Suppressor macrophage treated with lipopolysaccharide for 1 hour (primary cell): Measurements from ENCODE around the gene CEP192.
A peak's percentile ranks its signal among the peaks of the same experiment; 100 is the strongest.
"Not testable (repeated sequence)": the region's sequence is repeated elsewhere in the genome, so short reads cannot be mapped to it uniquely, and the experiment has no call there.

Source experiments
- DNase-seq, 3 donors: peaks; one replicate each; pipeline ENCODE4 v3.0.0-alpha.2; 2020 to 2022

The CEP192 gene

DNA sequence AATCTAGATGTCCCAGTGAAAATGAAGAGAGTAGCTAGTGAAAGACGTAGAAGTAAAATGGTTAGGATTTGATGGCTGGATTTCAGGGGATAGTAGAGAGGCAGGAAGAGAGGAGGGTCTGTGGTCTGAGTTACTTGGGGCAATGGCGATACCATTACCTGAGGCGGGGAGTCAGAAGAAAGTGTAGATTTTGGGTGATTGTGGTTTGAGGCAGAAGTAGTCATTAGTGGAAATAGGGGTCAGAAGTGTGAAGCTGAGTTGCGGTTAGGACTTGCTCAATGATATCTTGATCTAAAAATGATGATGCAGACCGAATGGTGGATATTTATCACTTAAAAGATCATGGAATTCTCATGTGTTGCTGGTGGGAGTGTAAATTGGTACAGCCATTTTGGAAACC is 41.0 kb downstream of the CEP192 start:
- DNase-seq: no peak

DNA sequence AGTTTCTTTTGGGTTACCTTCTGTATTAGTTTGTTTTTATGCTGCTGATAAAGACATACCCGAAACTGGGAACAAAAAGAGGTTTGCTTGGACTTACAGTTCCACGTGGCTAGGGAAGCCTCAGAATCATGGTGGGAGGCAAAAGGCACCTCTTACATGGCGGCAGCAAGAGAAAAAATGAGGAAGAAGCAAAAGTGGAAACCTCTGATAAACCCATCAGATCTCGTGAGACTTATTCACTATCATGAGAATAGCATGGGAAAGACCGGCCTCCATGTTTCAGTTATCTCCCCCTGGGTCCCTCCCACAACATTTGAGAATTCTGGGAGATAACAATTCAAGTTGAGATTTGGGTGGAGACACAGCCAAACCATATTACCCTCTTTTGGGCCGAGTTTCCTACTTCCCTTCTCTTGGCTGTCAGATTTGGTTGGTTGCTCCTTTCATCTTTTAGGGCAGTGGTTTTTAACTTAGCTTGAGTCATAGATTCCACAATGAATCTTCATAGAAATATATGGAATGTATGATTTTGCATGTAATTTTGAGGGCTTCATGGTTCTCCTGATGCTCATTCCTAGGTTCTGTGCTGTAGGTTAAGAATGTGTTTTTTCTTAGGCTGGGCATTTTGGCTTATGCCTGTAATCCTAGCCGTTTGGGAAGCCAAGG is 44.2 kb downstream of the CEP192 start:
- no peak for DNase-seq

DNA sequence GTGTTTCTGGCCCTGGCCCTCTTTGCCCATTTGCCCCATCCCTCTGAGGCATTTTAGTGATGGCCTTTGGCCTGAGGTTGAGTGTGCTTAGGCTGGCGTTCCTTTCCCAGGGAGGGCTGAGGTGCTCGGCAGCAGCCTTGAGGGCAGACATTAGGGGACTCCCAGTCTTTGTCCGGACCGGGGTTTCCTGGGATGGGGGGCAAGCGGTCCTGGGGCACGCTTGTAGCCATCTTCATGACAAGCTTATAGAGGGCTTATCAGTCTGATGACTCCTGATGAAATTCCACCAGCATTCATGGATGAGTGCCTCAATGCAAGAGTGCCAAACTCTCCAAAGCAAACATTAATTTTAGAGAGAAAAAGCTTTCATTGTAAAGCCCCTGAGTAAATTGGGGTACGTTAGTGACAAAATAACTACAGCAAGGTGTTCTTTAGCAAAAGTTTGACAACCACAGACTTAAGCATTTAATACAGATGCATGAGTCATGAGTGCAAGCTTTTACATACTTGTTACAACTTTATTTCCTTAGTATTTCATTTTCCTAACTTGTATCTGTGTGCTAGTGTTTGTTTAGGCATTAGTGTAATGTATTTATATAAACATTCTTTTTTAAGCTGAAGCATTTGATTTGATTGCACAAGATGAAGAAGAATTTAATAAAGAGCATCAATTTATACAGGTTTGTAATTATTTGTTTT is 45.6 kb downstream of the CEP192 start:
- no peak for DNase-seq

DNA sequence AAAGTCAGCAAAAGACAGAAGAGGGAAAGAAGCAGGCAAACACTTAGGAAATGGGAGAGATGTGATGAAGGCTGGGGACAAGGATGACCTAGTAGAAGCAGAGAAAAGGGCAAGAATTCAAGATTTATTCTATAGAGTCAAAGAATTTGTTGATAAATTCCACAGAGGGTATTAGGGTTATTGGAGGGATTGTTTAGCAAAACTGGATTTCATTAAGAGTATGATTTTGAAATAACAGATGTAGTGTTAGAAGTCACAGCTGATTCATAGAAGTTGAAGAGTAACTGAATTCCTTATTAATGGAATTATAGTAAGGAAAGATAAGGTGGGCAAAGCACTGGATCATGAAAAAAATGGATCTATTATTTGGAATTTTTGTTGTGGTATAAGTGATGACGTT is 48.6 kb downstream of the CEP192 start:
- no peak for DNase-seq

DNA sequence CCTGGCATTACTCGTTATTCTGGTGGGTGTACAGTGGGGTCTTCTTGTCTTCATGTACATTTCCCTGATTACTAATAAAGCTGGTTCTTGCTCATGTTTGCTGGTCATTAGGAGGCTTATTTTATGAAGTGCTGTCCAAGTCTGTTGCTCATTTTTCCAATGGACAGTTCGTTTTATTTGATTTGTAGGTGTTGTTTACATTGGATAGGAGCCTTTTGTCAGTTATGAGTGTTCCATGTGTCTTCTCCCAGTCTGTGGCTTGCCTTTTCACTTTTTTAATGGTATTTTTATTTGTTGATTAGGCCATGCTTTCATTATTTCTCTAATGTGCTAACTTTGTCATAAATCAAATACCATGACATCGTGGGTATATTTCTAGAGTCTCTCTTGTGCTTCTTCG is 51.9 kb downstream of the CEP192 start:
- no peak for DNase-seq

DNA sequence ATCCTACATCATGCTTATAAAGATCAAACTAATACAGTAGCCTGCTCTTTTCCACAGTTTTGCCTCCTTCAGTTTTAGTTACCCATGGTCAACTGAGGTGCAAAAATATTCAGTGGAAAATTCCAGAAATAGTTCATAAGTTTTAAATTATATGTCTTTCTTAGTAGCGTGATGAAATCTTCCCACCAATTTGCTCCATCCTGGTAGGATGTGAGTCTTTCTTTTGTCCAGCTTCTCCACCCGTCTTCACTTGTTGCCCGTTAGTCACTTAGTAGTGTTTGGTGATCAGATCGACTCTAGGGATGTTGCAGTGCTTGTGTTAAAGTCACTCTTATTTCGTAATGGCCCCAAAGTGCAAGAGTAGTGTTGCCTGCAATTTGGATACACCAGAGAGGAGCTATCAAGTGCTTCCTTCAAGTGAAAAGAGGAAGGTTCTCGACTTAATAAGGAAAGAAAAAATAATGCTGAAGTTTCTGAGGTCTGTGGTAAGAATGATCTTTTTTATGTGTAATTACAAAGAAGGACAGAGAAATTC is 57.0 kb downstream of the CEP192 start:
- peak; percentile 20 to 53 (median 52) for DNase-seq

DNA sequence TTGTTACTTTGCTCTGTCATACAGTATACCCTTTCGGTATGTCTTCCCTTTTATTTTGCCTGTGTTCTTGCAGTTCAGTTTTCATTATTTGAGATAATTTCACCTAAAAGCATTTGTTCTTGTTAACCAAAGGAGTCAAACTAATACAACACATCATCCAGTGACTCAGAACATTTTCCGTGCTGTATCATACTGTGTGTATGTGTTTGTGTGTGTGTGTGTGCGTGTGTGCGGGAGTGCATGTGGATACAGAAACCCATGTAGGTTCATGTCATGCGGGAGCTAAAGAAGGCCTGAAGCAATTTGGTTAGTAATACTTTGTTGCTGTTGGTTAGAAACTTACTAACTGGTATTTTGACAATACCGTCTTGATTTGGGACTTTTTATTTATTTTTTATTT is 60.0 kb downstream of the CEP192 start:
- DNase-seq: no peak

DNA sequence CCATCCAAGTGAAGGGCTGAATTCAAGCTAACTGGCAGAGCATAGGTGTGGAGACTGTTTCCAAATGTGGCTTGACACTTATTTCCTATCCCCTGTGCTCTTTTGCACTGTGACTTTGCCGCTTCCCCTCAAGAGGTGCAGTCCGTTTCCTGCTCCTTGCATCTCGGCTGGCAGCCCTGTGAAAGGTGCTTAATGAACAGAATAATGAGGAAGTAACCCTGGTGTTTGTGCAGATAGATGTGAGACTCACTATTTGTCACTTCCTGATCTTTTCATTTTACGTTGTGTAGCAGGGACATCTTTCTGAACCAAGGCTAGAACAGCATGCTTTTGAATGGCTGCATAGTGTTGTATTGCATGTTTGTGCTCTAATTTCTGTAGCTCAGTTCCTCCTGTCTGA is 60.8 kb downstream of the CEP192 start:
- peak; percentile 17 to 48 (median 46) for DNase-seq

DNA sequence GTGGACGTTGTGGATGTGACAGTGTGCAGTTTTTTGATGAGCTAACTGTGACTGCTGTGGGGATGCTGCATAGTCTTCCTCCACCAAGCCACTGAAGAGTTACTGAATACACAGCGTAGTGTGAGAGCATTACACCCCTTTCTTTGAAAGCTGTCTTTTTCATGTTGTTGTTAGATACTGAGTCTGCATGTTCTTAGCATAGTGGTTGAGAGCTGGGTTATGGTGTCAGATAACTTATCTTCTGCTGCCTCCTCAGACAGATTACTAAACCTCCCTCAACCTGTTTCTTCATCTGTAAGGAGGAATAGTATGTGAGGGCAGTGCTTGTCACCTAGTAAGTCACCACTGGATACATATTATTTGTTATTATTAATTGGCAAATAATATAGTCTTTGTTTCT is 63.2 kb downstream of the CEP192 start:
- no peak for DNase-seq

DNA sequence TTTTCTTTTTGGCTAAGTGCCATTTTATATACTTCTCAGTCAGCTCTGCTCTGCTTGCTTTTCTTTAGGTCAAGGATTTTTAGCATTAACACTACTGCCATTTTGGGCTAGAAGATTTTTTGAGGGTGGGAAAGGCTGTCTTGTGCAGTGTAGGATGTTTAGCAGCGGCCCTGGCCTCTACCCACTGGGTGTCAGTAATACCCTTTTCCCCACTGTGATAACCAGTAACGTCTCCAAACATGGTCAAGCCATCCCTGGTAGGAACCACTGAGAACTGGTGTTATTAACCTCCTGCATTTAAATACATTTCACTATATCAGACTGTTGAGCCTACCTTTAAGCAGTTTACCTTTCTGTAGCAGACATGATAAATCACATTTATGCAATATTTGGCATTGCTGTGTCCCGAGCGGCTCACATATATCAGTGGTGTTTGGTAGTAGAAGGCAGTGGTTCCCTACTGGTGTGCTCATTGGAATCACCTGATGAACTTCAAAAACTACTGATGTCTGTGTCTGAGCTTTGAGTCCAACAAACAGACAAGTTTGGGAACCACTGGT is 70.5 kb downstream of the CEP192 start:
- DNase-seq: no peak

DNA sequence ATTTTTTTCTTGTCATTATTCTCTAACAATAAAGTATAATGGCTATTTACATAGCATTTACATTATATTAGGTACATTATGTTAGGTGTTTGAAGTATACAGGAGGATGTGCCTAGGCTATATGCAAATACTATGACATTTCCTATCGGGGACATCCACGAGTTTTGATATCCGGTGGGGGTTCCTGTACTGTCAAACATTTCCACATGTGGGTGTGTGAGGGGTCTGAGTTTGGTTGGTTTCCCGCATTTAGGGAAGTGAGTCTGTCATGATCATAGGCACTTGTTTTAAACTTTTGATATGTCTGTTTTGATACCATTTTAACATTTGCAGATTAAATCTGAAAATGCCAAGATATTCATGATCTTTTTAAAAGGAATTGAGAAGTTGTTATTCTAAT is 76.0 kb downstream of the CEP192 start:
- DNase-seq: peak; percentile 10 to 31 (median 23)

DNA sequence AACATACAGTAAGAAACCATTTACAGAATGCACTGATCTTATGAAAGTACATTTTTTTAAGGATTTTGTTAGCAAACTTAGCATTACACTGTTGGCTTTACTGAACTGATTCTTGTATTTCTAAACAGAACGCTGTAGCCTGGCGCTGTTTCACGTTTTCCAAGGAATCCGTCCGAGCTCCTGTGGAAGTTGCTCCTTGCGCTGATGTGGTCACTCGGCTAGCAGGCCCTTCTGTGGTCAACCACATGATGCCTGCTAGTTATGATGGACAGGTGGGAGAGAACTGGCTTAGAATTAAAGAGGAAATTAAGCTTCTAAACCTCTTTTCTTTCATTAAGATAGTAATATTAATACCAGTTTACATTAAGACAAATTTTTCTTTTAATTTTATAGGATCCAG is 76.8 kb downstream of the CEP192 start:
- no peak for DNase-seq

DNA sequence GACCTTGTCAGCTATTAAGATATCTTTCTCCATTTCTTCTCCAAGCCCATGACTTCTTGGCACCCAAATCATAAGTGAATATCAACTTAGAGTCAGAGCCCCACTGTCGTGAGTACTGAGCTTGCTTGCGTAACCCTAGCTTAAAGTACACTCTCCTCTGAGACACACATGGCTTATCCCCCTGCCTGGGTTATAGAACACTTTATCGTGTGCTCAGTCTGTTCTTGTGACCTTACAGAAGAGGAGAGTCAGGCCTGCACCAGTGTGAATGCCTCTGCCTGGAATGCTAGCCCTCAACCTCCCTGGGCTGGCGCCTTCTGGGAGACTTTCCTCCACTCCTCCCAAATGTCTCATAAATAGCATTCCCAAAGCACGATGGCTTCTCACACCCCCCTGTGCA is 79.3 kb downstream of the CEP192 start:
- DNase-seq: no peak

DNA sequence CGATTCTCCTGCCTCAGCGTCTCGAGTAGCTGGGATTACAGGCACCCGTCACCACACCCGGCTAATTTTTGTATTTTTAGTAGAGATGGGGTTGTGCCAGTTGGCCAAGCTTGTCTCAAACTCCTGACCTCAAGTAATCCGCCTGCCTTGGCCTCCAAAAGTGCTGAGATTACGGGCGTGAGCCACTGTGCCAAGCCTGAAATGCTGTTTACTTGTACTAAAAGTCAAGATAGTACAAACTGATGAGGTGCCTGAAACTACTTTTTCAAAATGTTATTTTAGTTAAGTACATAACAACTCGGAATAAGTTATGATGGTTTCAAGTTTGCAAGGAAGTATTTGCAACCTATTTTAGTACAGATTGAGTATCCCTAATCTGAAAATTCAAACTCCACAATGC is 85.7 kb downstream of the CEP192 start:
- DNase-seq: no peak

DNA sequence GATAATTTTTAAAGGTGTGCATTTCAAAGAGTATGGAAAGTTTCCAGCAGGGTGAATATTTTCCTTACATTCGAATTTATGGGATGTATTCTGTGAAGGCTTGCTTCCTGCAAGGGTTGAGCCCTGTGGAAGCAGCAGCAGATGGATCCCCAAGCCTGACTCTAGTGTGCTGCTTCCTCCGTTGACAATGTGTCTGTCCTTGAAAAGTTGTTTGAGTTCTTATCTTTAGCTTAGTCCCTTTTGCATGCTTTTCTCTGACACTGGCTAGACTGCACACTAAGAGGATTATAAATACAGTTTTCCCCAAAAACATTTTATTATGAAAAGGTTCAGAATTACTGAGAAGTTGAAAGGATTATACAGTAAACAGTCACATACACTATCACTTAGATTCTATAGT is 86.3 kb downstream of the CEP192 start:
- no peak for DNase-seq

DNA sequence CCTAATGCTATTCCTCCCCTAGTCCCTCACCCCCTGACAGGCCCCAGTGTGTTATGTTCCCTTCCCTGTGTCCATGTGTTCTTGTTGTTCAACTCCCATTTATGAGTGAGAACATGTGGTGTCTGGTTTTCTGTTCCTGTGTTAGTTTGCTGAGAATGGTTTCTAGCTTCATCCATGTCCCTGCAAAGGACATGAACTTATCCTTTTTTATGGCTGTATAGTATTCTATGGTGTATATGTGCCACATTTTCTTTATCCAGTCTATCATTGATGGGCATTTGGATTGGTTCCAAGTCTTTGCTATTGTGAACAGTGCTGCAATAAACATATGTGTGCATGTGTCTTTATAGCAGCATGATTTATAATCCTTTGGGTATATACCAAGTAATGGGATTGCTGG is 86.9 kb downstream of the CEP192 start:
- DNase-seq: not testable (repeated sequence)

DNA sequence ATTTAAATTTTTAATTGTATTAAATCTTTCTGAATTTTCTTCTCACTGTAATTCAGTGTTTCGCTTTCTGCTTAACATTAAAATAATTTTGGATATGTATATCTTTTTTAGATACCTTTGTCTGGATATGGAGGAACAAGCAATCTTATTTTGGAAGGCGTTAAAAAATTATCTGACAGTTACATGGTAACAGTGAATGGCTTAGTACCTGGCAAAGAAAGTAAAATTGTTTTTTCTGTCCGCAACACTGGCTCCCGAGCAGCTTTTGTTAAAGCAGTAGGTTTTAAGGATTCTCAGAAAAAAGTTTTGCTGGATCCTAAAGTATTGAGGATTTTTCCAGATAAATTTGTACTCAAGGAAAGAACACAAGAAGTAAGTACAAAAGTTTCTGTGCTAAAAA is 95.7 kb downstream of the CEP192 start:
- no peak for DNase-seq

DNA sequence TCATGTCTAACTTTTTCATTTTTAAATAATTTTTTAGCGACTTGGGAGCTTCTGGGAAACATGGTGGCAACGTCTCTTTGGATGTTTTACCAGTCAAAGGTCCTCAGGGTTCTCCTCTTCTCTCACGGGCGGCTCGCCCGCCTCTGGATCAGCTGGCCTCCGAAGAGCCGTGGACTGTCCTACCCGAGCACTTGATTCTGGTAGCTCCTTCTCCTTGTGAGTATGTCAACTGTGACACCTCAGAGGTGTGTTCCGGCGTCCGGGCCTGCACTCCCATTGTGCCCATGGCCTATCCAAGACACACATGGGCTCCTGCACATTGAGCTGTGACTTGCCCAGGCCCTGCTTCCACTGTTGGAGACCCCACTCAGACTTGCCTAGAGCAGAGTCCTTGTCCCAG is 104.3 kb downstream of the CEP192 start:
- no peak for DNase-seq

DNA sequence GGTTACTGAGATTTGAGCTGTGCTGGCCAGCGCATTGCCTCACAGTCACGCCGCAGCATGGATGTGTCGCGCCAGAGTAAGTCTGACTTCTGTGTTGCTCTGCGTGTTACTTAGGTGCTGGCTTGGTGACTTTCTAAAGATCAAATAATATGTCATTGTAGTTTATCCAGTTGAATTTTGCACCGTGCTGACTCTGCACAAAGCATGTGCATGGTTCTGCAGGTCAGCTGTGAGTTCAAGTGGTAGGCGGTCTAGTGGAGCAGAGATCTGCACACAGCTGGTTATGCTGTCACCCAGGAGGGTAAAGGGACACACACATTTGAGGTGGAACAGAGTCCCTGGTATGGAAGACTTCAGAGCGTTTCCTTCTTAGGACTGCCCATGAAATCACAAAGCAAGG is 105.1 kb downstream of the CEP192 start:
- no peak for DNase-seq

DNA sequence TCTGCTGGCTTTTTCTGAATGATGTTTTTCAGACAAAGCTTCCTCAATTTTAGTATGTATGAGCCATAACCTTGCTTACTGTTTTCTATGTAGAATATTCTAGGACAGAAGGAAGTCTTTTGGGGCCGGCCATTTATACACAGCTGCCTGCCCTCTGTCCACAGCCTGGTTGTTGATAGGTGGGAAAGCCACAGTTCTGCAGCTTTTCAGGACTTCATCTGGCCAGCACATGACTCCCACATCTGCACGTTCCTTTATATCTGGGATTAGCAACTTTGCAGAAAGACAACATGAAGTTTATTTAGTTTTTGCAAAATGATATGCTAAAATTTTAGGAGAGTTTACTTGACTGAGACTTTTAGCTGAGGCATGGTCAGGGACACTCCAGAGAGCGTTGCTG is 105.6 kb downstream of the CEP192 start:
- no peak for DNase-seq

DNA sequence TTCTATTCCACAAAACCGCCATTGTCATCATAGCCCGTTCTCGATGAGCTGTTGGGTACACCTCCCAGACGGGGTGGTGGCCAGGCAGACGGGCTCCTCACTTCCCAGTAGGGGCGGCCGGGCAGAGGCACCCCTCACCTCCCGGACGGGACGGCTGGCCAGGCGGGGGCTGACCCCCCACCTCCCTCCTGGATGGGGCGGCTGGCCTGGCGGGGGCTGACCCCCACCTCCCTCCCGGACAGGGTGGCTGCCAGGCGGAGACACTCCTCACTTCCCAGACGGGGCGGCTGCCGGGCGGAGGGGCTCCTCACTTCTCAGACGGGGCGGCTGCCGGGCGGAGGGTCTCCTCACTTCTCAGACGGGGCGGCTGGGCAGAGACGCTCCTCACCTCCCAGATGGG is 106.9 kb downstream of the CEP192 start:
- not testable (repeated sequence) for DNase-seq

DNA sequence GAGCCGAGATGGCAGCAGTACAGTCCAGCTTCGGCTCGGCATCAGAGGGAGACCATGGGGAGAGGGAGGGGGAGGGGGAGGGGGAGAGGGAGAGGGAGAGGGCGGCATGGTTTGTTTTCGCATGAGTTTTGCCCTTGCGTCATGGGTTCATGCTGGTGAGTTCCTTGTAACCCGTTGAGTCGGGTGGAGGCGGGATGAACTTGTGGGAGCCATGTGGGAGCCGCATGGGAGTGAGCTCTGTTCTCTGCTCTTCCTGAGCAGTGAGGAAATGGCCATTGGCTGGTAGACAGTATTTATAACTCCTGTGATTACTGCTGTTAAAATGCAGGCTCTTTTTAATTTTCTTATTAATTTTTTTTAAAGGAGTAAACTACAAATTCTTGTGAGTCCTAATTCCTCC is 108.0 kb downstream of the CEP192 start:
- no peak for DNase-seq

DNA sequence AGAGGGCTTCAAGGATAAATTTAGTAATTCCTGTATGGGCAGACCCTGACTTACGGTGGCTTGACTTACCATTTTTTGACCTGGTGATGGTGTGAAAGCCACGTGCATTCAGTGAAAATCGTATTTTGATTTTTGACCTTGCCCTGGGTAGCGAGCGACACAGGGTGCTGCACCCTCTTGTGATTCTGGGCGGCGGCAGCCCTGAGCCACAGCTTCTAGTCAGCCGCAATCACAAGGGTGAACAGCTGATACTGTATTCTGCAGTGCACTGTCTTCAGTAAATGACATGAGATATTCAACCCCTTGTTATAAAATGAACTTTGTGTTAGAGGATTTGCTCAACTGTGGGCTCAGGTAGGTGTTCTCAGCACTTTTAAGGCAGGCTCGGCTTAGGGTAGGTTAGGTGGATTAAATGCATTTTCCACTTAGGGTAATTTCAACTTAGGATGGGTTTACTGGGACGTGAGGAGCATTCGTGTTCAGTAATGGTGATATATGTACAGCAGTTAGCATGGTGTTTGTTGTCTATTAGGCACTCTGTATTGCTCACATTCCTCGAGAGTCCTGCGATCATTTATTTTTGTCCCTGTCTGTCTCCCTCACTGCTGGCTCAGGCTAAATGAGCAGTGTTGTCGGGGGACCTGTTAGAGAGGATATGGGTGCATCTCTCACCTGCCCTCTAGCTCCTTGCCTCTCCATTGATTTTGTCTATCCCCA is 109.9 kb downstream of the CEP192 start:
- DNase-seq: no peak
